ENCODE measurements around the gene OR51B4. TPM values are rescaled to one million over a fixed set of nuclear protein-coding genes. Genes with fewer than 3 reads are reported as not detected.

OR51B4 gene
- total RNA-seq, 1 donor from 2014 or later: not detected

DNA sequence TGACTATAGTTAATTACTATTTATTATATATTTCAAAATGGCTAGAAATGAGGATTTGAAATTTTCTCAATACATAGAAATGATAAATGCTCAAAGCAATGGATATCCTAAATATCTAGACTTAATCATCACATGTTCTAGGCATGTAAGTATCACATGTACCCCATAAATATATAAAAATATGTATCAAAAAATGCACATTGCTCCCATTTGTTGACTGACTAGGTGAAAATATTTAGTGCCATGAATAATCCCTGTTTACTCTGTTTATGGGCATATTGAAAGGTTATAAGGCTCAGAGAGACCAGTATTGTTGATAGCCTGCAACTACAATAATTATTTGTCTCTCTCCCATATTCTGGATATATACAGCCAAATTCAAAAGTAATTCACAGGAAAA, 35.1 kb downstream of the OR51B4 start:
- no peak overlapping the region for H3K4me2 ChIP-seq
- DNase-seq (ENCODE audit: low spot score): no peak
- Mint-ChIP-seq H3K36me3 (no peaks in the 10 kb centered on the region), H3K4me1 (no peaks in the 10 kb centered on the region), H3K4me3 (no peak overlapping the region), H3K27me3 (ENCODE audit: insufficient read depth, low read depth) (peaks cover 8% of the 10 kb centered on the region), H3K9me3 (no peaks in the 10 kb centered on the region), H3K27ac (no peak overlapping the region)
- H3K36me3 ChIP-seq: no peaks in the 10 kb centered on the region
- no peaks in the 10 kb centered on the region for H3K27me3 ChIP-seq
- TF ChIP-seq EZH2phosphoT487 (IDR thresholded peaks at IDR 0.05) (no peak), EZH2 (IDR thresholded peaks at IDR 0.05) (no peak), CTCF (IDR thresholded peaks at IDR 0.05) (no peak)
- H3K27ac ChIP-seq: no peak overlapping the region
- no peak overlapping the region for H3K4me3 ChIP-seq
- H3K9ac ChIP-seq: no peak overlapping the region
- H3K4me1 ChIP-seq: peaks cover 5% of the 10 kb centered on the region
- H4K20me1 ChIP-seq (ENCODE audit: low read depth): no peaks in the 10 kb centered on the region
- no peaks in the 10 kb centered on the region for H3K9me3 ChIP-seq (ENCODE audit: low read depth)
- H3F3A ChIP-seq (ENCODE audit: low read depth): no peaks in the 10 kb centered on the region
- H3K79me2 ChIP-seq (ENCODE audit: low read depth): no peaks in the 10 kb centered on the region
- no peak overlapping the region for H2AFZ ChIP-seq (replicated peaks)

- H3K27me3 Mint-ChIP-seq (ENCODE audit: insufficient read depth, low read depth): peaks cover 8% of the 10 kb centered on the region
- no peaks in the 10 kb centered on the region for H4K20me1 ChIP-seq (ENCODE audit: low read depth)
- H3K36me3 ChIP-seq: no peaks in the 10 kb centered on the region
- no peak overlapping the region for H3K4me2 ChIP-seq
- H3K4me3 ChIP-seq: no peak overlapping the region
- no peaks in the 10 kb centered on the region for H3K36me3 Mint-ChIP-seq
- no peak overlapping the region for H3K4me3 Mint-ChIP-seq
- peaks cover 4% of the 10 kb centered on the region for H3K4me1 ChIP-seq
- H2AFZ ChIP-seq (replicated peaks): no peak overlapping the region
- H3K4me1 Mint-ChIP-seq: no peaks in the 10 kb centered on the region
- H3K27me3 ChIP-seq: no peaks in the 10 kb centered on the region
- no peaks in the 10 kb centered on the region for H3F3A ChIP-seq (ENCODE audit: low read depth)
- TF ChIP-seq CTCF (IDR thresholded peaks at IDR 0.05) (no peak), EZH2phosphoT487 (IDR thresholded peaks at IDR 0.05) (no peak), EZH2 (IDR thresholded peaks at IDR 0.05) (no peak)
- H3K9ac ChIP-seq: no peak overlapping the region
- H3K9me3 ChIP-seq (ENCODE audit: low read depth): no peaks in the 10 kb centered on the region
- H3K27ac Mint-ChIP-seq: no peak overlapping the region
- no peak overlapping the region for H3K27ac ChIP-seq
- H3K9me3 Mint-ChIP-seq: no peaks in the 10 kb centered on the region
- no peak for DNase-seq (ENCODE audit: low spot score)
- no peaks in the 10 kb centered on the region for H3K79me2 ChIP-seq (ENCODE audit: low read depth)
Observed at GRCh38 chr11:5265832-5266231, 35.9 kb downstream of the OR51B4 start.

GRCh38 chr11:5258543-5259262, 43.0 kb downstream of the OR51B4 start:
- Histone ChIP-seq H3K27ac (no peak overlapping the region), H3K27me3 (no peaks in the 10 kb centered on the region), H3K36me3 (no peaks in the 10 kb centered on the region), H3F3A (ENCODE audit: low read depth) (no peaks in the 10 kb centered on the region), H3K9me3 (ENCODE audit: low read depth) (no peaks in the 10 kb centered on the region), H3K4me3 (no peak overlapping the region), H3K4me1 (peaks cover 4% of the 10 kb centered on the region), H2AFZ (replicated peaks) (peak overlapping the region; percentile 26), H3K79me2 (ENCODE audit: low read depth) (no peaks in the 10 kb centered on the region), H3K4me2 (no peak overlapping the region), H3K9ac (no peak overlapping the region), H4K20me1 (ENCODE audit: low read depth) (no peaks in the 10 kb centered on the region)
- DNase-seq (ENCODE audit: low spot score): no peak
- H3K36me3 Mint-ChIP-seq: no peaks in the 10 kb centered on the region
- no peak overlapping the region for H3K4me3 Mint-ChIP-seq
- no peak for TF ChIP-seq EZH2phosphoT487 (IDR thresholded peaks at IDR 0.05)
- TF ChIP-seq CTCF (IDR thresholded peaks at IDR 0.05): no peak
- no peak overlapping the region for H3K27ac Mint-ChIP-seq
- H3K4me1 Mint-ChIP-seq: peaks cover 17% of the 10 kb centered on the region
- no peaks in the 10 kb centered on the region for H3K27me3 Mint-ChIP-seq (ENCODE audit: insufficient read depth, low read depth)
- H3K9me3 Mint-ChIP-seq: no peaks in the 10 kb centered on the region
